ENCODE measurements around the gene RPE65. TPM values are rescaled to one million over a fixed set of nuclear protein-coding genes. Genes with fewer than 3 reads are reported as not detected.

RPE65 gene
- total and polyA plus RNA-seq, 4 donors, result 0.01 to 0.09 TPM; not detected in 2

DNA sequence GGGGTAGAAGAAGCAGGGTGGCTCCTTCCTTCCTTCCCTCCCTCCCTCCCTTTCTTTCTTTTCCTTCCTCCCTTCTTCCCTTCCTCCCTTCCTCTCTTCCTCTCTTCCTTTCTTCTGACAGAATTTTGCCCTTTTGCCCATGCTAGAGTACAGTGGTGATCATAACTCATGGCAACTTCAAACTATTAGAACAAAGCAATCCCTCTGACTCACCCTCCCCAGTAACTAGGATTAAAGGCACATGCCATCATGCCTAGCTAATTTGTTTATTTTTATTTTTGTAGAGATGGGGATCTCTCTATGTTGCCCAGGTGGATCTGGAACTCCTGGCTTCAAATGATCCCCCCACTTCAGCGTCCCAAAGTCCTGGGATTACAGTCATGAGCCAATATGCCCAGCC lies 10.0 kb upstream of the RPE65 start:
- H3K9ac ChIP-seq (ENCODE audit: insufficient read depth in 1 of 2, low read length in 2 of 2), result no peak overlapping the region
- 83 to 90% methylated on average over 1 of the region's 1 CpG for WGBS, 2 donors
- H3K36me3 ChIP-seq (ENCODE audit: control insufficient read depth in 4 of 4, insufficient read depth in 4 of 4, low read length in 4 of 4), result no peaks in the 10 kb centered on the region
- no peaks in the 10 kb centered on the region for H3K4me1 ChIP-seq (ENCODE audit: control insufficient read depth in 5 of 5, insufficient read depth in 5 of 5, low read length in 5 of 5)
- H3K27me3 ChIP-seq (ENCODE audit: control insufficient read depth in 3 of 3, insufficient read depth in 3 of 3, low read length in 2 of 3), result peaks cover 0 to 2% (median 0%) of the 10 kb centered on the region in 3 donors
- no peak overlapping the region for H3K27ac ChIP-seq (ENCODE audit: low read depth in 1 of 2, low read length in 1 of 2)
- DNase-seq (no peak), ATAC-seq (ENCODE audit: insufficient read depth, low FRiP score) (no peak)
- H3K4me3 ChIP-seq, result no peak overlapping the region
- peaks cover 0 to 7% (median 3%) of the 10 kb centered on the region in 4 donors for H3K9me3 ChIP-seq (ENCODE audit: control insufficient read depth in 4 of 4, insufficient read depth in 3 of 4, low read length in 3 of 4)
- TF ChIP-seq, protein P1, sequence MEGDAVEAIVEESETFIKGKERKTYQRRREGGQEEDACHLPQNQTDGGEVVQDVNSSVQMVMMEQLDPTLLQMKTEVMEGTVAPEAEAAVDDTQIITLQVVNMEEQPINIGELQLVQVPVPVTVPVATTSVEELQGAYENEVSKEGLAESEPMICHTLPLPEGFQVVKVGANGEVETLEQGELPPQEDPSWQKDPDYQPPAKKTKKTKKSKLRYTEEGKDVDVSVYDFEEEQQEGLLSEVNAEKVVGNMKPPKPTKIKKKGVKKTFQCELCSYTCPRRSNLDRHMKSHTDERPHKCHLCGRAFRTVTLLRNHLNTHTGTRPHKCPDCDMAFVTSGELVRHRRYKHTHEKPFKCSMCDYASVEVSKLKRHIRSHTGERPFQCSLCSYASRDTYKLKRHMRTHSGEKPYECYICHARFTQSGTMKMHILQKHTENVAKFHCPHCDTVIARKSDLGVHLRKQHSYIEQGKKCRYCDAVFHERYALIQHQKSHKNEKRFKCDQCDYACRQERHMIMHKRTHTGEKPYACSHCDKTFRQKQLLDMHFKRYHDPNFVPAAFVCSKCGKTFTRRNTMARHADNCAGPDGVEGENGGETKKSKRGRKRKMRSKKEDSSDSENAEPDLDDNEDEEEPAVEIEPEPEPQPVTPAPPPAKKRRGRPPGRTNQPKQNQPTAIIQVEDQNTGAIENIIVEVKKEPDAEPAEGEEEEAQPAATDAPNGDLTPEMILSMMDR (IDR thresholded peaks at IDR 0.05; ENCODE audit: control extremely low read depth, extremely low read depth), result no peak

DNA sequence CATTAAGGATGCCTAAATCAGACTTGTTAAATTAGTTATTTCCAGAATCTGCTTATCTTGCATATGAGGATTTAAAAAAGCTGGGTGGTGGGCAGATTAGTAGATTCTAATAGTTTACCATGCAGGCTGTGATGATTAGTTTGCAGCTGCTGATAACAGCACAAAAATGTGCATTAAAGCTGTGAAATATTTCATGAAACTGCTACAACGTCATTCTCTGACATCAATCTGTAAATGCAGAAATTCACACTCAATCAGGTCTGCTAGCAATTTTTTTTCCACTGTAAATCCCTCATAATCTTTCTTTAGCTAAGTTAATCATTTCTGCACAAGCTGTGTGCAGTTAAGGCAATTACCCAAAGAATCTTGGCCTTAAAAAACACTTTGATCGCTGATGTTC lies 9.3 kb upstream of the RPE65 start:
- no peak for ATAC-seq (ENCODE audit: insufficient read depth, low FRiP score)
- peak in 2 of 3 donors; percentile 11 to 15 for DNase-seq
- peaks cover 0 to 6% (median 2%) of the 10 kb centered on the region in 4 donors for H3K9me3 ChIP-seq (ENCODE audit: control insufficient read depth in 4 of 4, insufficient read depth in 3 of 4, low read length in 3 of 4)
- no peak overlapping the region for H3K9ac ChIP-seq (ENCODE audit: insufficient read depth in 1 of 2, low read length in 2 of 2)
- H3K27ac ChIP-seq (ENCODE audit: low read depth in 1 of 2, low read length in 1 of 2), result no peak overlapping the region
- H3K4me1 ChIP-seq (ENCODE audit: control insufficient read depth in 5 of 5, insufficient read depth in 5 of 5, low read length in 5 of 5), result no peaks in the 10 kb centered on the region
- no peak overlapping the region for H3K4me3 ChIP-seq
- WGBS, 2 donors, result 71 to 89% methylated on average over 2 of the region's 2 CpGs
- peaks cover 0 to 2% (median 0%) of the 10 kb centered on the region in 3 donors for H3K27me3 ChIP-seq (ENCODE audit: control insufficient read depth in 3 of 3, insufficient read depth in 3 of 3, low read length in 2 of 3)
- TF ChIP-seq, protein P1 (IDR thresholded peaks at IDR 0.05; ENCODE audit: control extremely low read depth, extremely low read depth), result no peak
- H3K36me3 ChIP-seq (ENCODE audit: control insufficient read depth in 4 of 4, insufficient read depth in 4 of 4, low read length in 4 of 4), result no peaks in the 10 kb centered on the region

DNA sequence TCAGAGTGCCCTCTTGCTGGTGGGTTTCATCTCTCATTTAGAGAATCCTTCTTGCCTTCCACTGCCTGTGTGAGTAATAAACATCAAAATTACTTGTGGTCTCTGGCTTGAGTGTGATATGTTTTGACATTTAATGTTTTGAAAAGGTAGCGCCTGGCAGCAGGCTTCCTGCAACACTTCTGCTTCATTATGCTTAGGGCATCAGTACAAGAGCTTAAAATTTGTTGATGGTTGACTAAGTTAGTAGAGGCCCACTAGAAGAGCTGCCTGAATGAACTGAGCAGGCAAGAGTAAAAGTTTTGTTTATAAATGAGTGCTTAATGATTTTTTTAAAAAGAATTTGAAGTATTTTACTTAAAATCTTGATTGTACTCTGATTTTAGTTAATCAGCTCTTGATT lies 6.4 kb upstream of the RPE65 start:
- DNase-seq (no peak), ATAC-seq (ENCODE audit: insufficient read depth, low FRiP score) (no peak)
- Histone ChIP-seq H3K4me1 (ENCODE audit: control insufficient read depth in 5 of 5, insufficient read depth in 5 of 5, low read length in 5 of 5) (no peaks in the 10 kb centered on the region), H3K9me3 (ENCODE audit: control insufficient read depth in 4 of 4, insufficient read depth in 3 of 4, low read length in 3 of 4) (no peaks in the 10 kb centered on the region), H3K4me3 (no peak overlapping the region), H3K36me3 (ENCODE audit: control insufficient read depth in 4 of 4, insufficient read depth in 4 of 4, low read length in 4 of 4) (no peaks in the 10 kb centered on the region), H3K9ac (ENCODE audit: insufficient read depth in 1 of 2, low read length in 2 of 2) (no peak overlapping the region), H3K27me3 (ENCODE audit: control insufficient read depth in 3 of 3, insufficient read depth in 3 of 3, low read length in 2 of 3) (peaks cover 0 to 2% (median 0%) of the 10 kb centered on the region in 3 donors), H3K27ac (ENCODE audit: low read depth in 1 of 2, low read length in 1 of 2) (no peak overlapping the region)
- TF ChIP-seq, protein P1 (IDR thresholded peaks at IDR 0.05; ENCODE audit: control extremely low read depth, extremely low read depth), result no peak
- WGBS, 2 donors, result 77 to 85% methylated on average over 1 of the region's 1 CpG

DNA sequence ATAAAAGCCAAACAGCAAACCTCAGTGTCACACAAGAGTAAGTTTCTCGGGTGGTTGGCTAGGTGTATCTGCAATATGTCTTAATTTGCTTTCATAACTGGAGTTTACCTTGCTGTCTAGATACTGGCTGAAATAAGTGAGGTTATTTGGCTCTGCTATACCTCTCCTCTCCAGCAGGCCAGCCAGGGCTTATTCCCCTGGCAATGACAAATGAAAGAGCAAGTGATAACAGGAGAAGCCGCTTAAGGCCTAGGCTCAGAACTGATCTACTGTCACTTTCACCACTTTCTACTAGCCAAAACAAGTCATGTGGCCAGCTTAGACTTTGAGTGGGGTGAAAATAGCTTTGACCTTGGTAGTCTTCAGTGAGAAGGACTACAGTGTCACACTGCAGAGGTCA lies 4.8 kb upstream of the RPE65 start:
- Histone ChIP-seq H3K4me3 (no peak overlapping the region), H3K27ac (ENCODE audit: low read depth in 1 of 2, low read length in 1 of 2) (no peak overlapping the region)
- ATAC-seq (ENCODE audit: insufficient read depth, low FRiP score), result no peak

More for the DNA sequence above, 4.8 kb upstream of the RPE65 start:
- no peaks in the 10 kb centered on the region for H3K9me3 ChIP-seq (ENCODE audit: control insufficient read depth in 4 of 4, insufficient read depth in 3 of 4, low read length in 3 of 4)
- no peaks in the 10 kb centered on the region for H3K36me3 ChIP-seq (ENCODE audit: control insufficient read depth in 4 of 4, insufficient read depth in 4 of 4, low read length in 4 of 4)
- peaks cover 0 to 2% (median 0%) of the 10 kb centered on the region in 5 donors for H3K4me1 ChIP-seq (ENCODE audit: control insufficient read depth in 5 of 5, insufficient read depth in 5 of 5, low read length in 5 of 5)
- no peak for DNase-seq
- TF ChIP-seq, protein P1 (IDR thresholded peaks at IDR 0.05; ENCODE audit: control extremely low read depth, extremely low read depth), result no peak
- no peak overlapping the region for H3K9ac ChIP-seq (ENCODE audit: insufficient read depth in 1 of 2, low read length in 2 of 2)
- H3K27me3 ChIP-seq (ENCODE audit: control insufficient read depth in 3 of 3, insufficient read depth in 3 of 3, low read length in 2 of 3), result peaks cover 0 to 2% (median 0%) of the 10 kb centered on the region in 3 donors
- 86 to 92% methylated on average over 2 of the region's 2 CpGs for WGBS, 2 donors
